Gastroesophageal sphincter (tissue), 4 donors: Measurements from ENCODE around the gene HPSE2. TPM values are rescaled to one million over a fixed set of nuclear protein-coding genes. Genes with fewer than 3 reads are reported as not detected.

Experiments
- ATAC-seq: fragments of 150-250 bp; one replicate; pipeline ENCODE4 v1.9.1; 2016; ENCODE audit warnings: mild to moderate bottlenecking, moderate library complexity
- H3K27ac ChIP-seq, 4 donors: fragments of 200-600 bp; sonication (generic) in 3 of 4; 1 replicate in 3 of 4; 2 replicates in 1 of 4; pipeline ENCODE4 v1.5.1; 2016 to 2019
- H3K27me3 ChIP-seq: fragments of 200-600 bp; sonication (generic); one replicate; pipeline ENCODE4 v1.5.1; 2019
- H3K36me3 ChIP-seq, 2 donors: fragments of 200-600 bp; sonication (generic); one replicate each; pipeline ENCODE4 v1.5.1; 2019; ENCODE audit warnings: control low read depth in 1 of 2
- H3K4me1 ChIP-seq, 3 donors: fragments of 200-600 bp; sonication (generic); 1 replicate in 2 of 3; 2 replicates in 1 of 3; pipeline ENCODE4 v1.5.1; 2016 to 2019; ENCODE audit warnings: control low read depth in 2 of 3
- H3K4me3 ChIP-seq, 2 donors: fragments of 200-600 bp; sonication (generic); one replicate each; pipeline ENCODE4 v1.5.1; 2019; ENCODE audit warnings: mild to moderate bottlenecking in 1 of 2, moderate library complexity in 1 of 2
- H3K9me3 ChIP-seq, 3 donors: fragments of 200-600 bp; sonication (generic); one replicate each; pipeline ENCODE4 v1.5.1; 2017 to 2019; ENCODE audit warnings: control low read depth in 2 of 3
- EP300 ChIP-seq: sonication (generic); formaldehyde crosslinking; IDR thresholded peaks from one replicate; pipeline ENCODE4 v1.6.1; 2017; ENCODE audit warnings: antibody characterized with exemption, mild to moderate bottlenecking
- POLR2A ChIP-seq, 2 donors: fragments of 450-650 bp; IDR thresholded peaks; one replicate each; pipeline ENCODE4 v1.6.1; 2017; ENCODE audit warnings: antibody characterized with exemption in 2 of 2, mild to moderate bottlenecking in 2 of 2, moderate library complexity in 1 of 2
- POLR2AphosphoS5 ChIP-seq: sonication (generic); formaldehyde crosslinking; IDR thresholded peaks from one replicate; pipeline ENCODE4 v1.6.1; 2017; ENCODE audit warnings: antibody characterized with exemption
- WGBS, 2 donors: methylation state at CpG; one replicate each; pipeline ENCODE4 v1.1.5; 2018; ENCODE audit warnings: low coverage in 1 of 2; 5-methylcytosine and 5-hydroxymethylcytosine counted together
- total RNA-seq, 4 donors: library from RNA; depleted of rRNA; stranded (reverse); fragments of >200 nt; gene quantifications; one replicate each; pipeline ENCODE4 v1.1.0, GENCODE V29; 2016
- TF ChIP-seq, protein P1 (sequence below), 4 experiments: fragments of 200-600 bp in 2 of 4; fragments of 450-650 bp in 2 of 4; sonication (generic) in 1 of 4; IDR thresholded peaks; one replicate each; pipeline ENCODE4 v1.5.1; 2017 to 2019; ENCODE audit warnings: antibody characterized with exemption in 4 of 4, mild to moderate bottlenecking in 2 of 4, moderate library complexity in 2 of 4

Gene HPSE2
- total RNA-seq, 4 donors from 2014 or later: 19.1 to 74.5 (median 58.8) TPM

GRCh38 chr10:98420786-98421185, 814.9 kb downstream of the HPSE2 start:
- WGBS, 2 donors: 70 to 90% methylated on average over 3 to 6 of the region's 9 CpGs
- H3K9me3 ChIP-seq: no peaks in the 10 kb centered on the region
- H3K27me3 ChIP-seq: no peaks in the 10 kb centered on the region
- no peak for ATAC-seq
- peaks cover 0 to 90% of the 10 kb centered on the region in 2 donors for H3K36me3 ChIP-seq
- H3K4me1 ChIP-seq: peaks cover 0 to 2% (median under 1%) of the 10 kb centered on the region in 3 donors
- TF ChIP-seq, protein P1, sequence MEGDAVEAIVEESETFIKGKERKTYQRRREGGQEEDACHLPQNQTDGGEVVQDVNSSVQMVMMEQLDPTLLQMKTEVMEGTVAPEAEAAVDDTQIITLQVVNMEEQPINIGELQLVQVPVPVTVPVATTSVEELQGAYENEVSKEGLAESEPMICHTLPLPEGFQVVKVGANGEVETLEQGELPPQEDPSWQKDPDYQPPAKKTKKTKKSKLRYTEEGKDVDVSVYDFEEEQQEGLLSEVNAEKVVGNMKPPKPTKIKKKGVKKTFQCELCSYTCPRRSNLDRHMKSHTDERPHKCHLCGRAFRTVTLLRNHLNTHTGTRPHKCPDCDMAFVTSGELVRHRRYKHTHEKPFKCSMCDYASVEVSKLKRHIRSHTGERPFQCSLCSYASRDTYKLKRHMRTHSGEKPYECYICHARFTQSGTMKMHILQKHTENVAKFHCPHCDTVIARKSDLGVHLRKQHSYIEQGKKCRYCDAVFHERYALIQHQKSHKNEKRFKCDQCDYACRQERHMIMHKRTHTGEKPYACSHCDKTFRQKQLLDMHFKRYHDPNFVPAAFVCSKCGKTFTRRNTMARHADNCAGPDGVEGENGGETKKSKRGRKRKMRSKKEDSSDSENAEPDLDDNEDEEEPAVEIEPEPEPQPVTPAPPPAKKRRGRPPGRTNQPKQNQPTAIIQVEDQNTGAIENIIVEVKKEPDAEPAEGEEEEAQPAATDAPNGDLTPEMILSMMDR (IDR thresholded peaks at IDR 0.05): no peak
- TF ChIP-seq POLR2AphosphoS5 (no peak), POLR2A (IDR thresholded peaks at IDR 0.05) (no peak)
- H3K27ac ChIP-seq: no peak overlapping the region
- H3K4me3 ChIP-seq: no peak overlapping the region

DNA sequence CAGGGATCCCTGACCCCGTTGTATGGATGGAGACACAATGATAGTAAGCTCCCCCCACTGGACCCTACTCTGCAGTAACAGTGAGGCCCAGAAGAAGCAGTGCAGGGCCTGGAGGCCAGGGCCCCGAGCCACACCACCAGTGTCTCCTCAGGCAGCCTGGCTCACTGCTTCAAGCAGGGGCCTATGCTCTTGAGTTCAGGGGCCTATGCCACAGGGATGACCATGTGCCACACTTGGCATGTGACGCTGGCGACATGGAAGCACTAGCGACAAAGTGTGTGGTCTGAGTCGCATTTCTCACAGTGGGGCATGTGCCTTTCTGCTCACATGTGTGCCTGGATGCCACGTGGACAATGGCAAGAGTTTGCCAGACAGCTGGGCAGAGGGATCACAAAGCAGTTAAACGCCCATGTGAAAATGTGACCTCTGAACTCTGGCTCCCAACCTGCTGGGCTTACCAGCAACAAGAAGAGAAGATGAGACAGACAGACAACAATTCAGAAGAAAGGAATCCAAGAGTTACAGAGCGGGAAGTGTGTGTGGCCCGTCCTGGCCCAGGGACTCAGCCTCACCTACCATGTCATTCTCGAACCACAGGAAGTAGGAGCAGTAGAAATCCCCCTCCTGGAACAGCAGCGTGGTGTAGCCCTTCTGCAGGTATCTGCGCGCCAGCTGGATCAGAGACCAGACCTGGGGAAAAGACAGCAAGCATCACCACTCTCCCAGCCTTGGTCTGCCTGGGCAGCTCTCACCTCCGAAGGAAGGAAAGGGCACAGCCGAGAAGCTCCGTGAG, 816.0 kb downstream of the HPSE2 start:
- 92 to 94% methylated on average over 2 to 8 of the region's 17 CpGs for WGBS, 2 donors
- H3K4me3 ChIP-seq: no peak overlapping the region
- no peaks in the 10 kb centered on the region for H3K27me3 ChIP-seq
- peaks cover 0 to 79% of the 10 kb centered on the region in 2 donors for H3K36me3 ChIP-seq
- no peak for ATAC-seq
- no peak for TF ChIP-seq EP300
- TF ChIP-seq POLR2AphosphoS5: no peak
- TF ChIP-seq, protein P1 (IDR thresholded peaks at IDR 0.05): no peak
- TF ChIP-seq POLR2A (IDR thresholded peaks at IDR 0.05): no peak
- no peak overlapping the region for H3K27ac ChIP-seq
- H3K9me3 ChIP-seq: no peaks in the 10 kb centered on the region
- peaks cover 0 to 12% (median 7%) of the 10 kb centered on the region in 3 donors for H3K4me1 ChIP-seq

DNA sequence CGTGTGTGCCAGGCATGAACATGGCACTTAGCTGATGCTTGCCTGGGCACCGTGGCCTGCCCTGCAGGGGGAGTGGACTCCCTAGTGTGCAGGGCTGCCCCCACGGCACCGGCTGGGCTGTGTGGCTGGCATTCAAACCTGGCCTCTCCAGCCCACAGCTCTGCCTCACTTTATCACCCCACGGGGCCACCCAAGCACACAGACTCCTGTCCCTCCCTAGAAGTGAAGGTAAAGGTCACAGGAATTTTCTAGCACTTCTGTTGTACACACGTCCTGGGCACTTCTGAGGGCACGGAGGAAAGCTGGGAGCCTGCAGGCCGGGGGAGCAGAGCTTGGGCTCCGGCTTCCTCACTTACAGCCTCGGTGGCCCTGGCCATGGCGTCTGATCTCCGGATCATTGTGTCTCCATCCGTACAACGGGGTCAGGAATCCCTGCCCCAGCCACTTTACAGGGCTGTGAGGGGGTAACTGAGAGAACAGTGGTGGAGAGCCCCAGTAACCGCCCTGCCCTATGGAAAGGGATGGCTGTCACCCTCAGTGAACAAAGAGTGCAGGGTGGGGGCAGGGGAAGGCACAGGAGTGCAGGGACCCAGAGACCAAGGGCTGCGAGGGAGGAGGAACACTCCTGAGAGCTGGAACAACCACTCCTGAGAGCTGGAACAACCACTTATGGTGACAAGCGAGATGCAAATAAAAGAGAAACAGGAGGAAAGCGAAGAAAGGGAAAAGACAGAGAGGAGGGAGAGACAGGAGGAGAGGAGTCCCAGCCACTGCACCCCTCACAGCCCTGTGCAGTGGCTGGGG, 816.8 kb downstream of the HPSE2 start:
- H3K27me3 ChIP-seq: no peaks in the 10 kb centered on the region
- WGBS, 2 donors: 69 to 77% methylated on average over 3 of the region's 18 CpGs
- no peaks in the 10 kb centered on the region for H3K9me3 ChIP-seq
- peaks cover 0 to 20% (median 11%) of the 10 kb centered on the region in 3 donors for H3K4me1 ChIP-seq
- no peak for ATAC-seq
- H3K4me3 ChIP-seq: no peak overlapping the region
- TF ChIP-seq POLR2AphosphoS5: no peak
- no peak for TF ChIP-seq EP300
- TF ChIP-seq, protein P1 (IDR thresholded peaks at IDR 0.05): no peak
- no peak for TF ChIP-seq POLR2A (IDR thresholded peaks at IDR 0.05)
- H3K36me3 ChIP-seq: peaks cover 0 to 71% of the 10 kb centered on the region in 2 donors
- no peak overlapping the region for H3K27ac ChIP-seq

DNA sequence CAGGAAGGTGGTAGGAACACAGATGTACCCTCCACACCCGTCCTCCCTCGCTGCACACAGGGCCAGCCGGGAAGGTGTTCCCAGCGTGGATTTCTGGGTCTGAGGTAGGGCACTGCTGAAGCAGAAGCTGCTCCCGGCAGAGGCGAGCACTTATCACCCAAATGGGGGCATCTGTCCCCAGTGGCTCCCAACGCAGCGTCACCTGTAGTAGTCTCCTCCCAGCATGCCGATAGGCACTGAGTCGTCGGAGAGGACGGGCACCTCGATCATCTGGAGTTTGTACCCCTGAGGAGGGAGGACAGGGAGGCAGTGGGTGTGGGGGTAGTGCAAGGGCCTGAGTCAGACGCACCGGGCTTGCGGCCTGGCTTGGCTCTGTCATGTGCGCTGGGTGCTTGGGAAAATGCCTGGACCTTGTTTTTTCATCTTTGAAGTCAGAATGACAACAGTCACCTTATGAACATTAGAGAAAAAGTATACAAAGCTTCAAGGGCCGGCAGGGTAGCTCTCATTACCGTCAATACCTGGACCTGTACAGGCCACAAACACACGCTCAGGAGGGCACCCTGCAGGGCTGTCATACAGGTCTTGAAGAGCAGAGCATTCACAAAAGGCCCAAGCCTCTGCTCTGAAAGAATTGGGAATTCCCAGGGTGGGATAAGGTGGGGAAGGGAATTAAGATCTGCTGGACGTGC, 817.5 kb downstream of the HPSE2 start:
- WGBS, 2 donors: 80 to 92% methylated on average over 1 to 5 of the region's 21 CpGs
- Histone ChIP-seq H3K9me3 (no peaks in the 10 kb centered on the region), H3K27ac (no peak overlapping the region), H3K36me3 (peaks cover 0 to 63% of the 10 kb centered on the region in 2 donors), H3K4me3 (no peak overlapping the region), H3K4me1 (peaks cover 0 to 28% (median 11%) of the 10 kb centered on the region in 3 donors), H3K27me3 (no peaks in the 10 kb centered on the region)
- TF ChIP-seq EP300 (no peak), POLR2A (IDR thresholded peaks at IDR 0.05) (no peak), POLR2AphosphoS5 (no peak)
- TF ChIP-seq, protein P1 (IDR thresholded peaks at IDR 0.05): no peak
- no peak for ATAC-seq
